Liver (tissue), 9 donors: ENCODE measurements around the gene FADS1. TPM values are rescaled to one million over a fixed set of nuclear protein-coding genes. Genes with fewer than 3 reads are reported as not detected.

Source experiments
- DNase-seq: peaks from one replicate; pipeline ENCODE4 v3.0.0-alpha.2; 2017; ENCODE audit warnings: low spot score
- H3K27ac ChIP-seq, 2 donors: one replicate each; pipeline ENCODE4 v1.7.0; 2013; ENCODE audit warnings: inconsistent platforms in 2 of 2, low read length in 2 of 2, control low read depth in 1 of 2, low read depth in 1 of 2, mild to moderate bottlenecking in 1 of 2
- H3K27me3 ChIP-seq, 4 donors: one replicate each; pipeline versions ENCODE4 v1.6.1 to v1.7.0; 2013; ENCODE audit warnings: low read length in 3 of 4, inconsistent platforms in 1 of 4, mild to moderate bottlenecking in 1 of 4, moderate library complexity in 1 of 4; ENCODE audit not compliant: control insufficient read depth in 4 of 4, insufficient read depth in 4 of 4
- H3K36me3 ChIP-seq, 4 donors: one replicate each; pipeline versions ENCODE4 v1.6.1 to v1.7.0; 2013; ENCODE audit warnings: low read length in 3 of 4, mild to moderate bottlenecking in 3 of 4, low read depth in 1 of 4, moderate library complexity in 1 of 4; ENCODE audit not compliant: control insufficient read depth in 4 of 4, insufficient read depth in 3 of 4
- H3K4me1 ChIP-seq, 4 donors: one replicate each; pipeline versions ENCODE4 v1.6.1 to v1.7.0; 2013; ENCODE audit warnings: low read length in 3 of 4, mild to moderate bottlenecking in 3 of 4, moderate library complexity in 1 of 4; ENCODE audit not compliant: control insufficient read depth in 4 of 4, insufficient read depth in 4 of 4
- H3K4me3 ChIP-seq, 3 donors: one replicate each; pipeline versions ENCODE4 v1.6.1 to v1.7.0; 2013; ENCODE audit warnings: low read length in 3 of 3, control low read depth in 1 of 3, low read depth in 1 of 3, mild to moderate bottlenecking in 1 of 3
- H3K9ac ChIP-seq, 2 donors: one replicate each; pipeline ENCODE4 v1.7.0; 2013; ENCODE audit warnings: low read length in 2 of 2, mild to moderate bottlenecking in 2 of 2, moderate library complexity in 2 of 2, control low read depth in 1 of 2, low read depth in 1 of 2
- H3K9me3 ChIP-seq, 4 donors: one replicate each; pipeline versions ENCODE4 v1.6.1 to v1.7.0; 2013; ENCODE audit warnings: low read length in 3 of 4; ENCODE audit not compliant: control insufficient read depth in 4 of 4
- ATF3 ChIP-seq: IDR thresholded peaks from 2 replicates; pipeline ENCODE4 v1.6.1; 2016; ENCODE audit warnings: antibody characterized with exemption
- CTCF ChIP-seq: fragments of 150-350 bp; IDR thresholded peaks from 2 replicates; pipeline ENCODE4 v1.5.1; 2017; ENCODE audit warnings: improper control_type of control experiment, low read depth, low read length; ENCODE audit not compliant: missing input control
- EGR1 ChIP-seq, 2 donors: IDR thresholded peaks; 2 replicates each; pipeline ENCODE4 v1.6.1; 2016 to 2018; ENCODE audit warnings: antibody characterized with exemption in 2 of 2, low read depth in 2 of 2
- FOXA1 ChIP-seq: IDR thresholded peaks from 2 replicates; pipeline ENCODE4 v1.6.1; 2016; ENCODE audit warnings: antibody characterized with exemption
- FOXA2 ChIP-seq: IDR thresholded peaks from 2 replicates; pipeline ENCODE4 v1.6.1; 2016; ENCODE audit warnings: antibody characterized with exemption
- GABPA ChIP-seq, 2 donors: IDR thresholded peaks in 1 of 2; conservative IDR thresholded peaks in 1 of 2; 2 replicates each; pipeline ENCODE4 v1.6.1; 2016; ENCODE audit warnings: antibody characterized with exemption in 2 of 2, mild to moderate bottlenecking in 1 of 2, moderate library complexity in 1 of 2
- HNF4A ChIP-seq, 2 donors: conservative IDR thresholded peaks; 2 replicates each; pipeline ENCODE4 v1.6.1; 2016; ENCODE audit warnings: antibody characterized with exemption in 2 of 2, mild to moderate bottlenecking in 2 of 2
- HNF4G ChIP-seq: IDR thresholded peaks from 2 replicates; pipeline ENCODE4 v1.6.1; 2016; ENCODE audit warnings: antibody characterized with exemption
- JUND ChIP-seq, 2 donors: IDR thresholded peaks; 2 replicates each; pipeline ENCODE4 v1.6.1; 2016; ENCODE audit warnings: antibody characterized with exemption in 2 of 2
- MAX ChIP-seq: IDR thresholded peaks from 2 replicates; pipeline ENCODE4 v1.6.1; 2016; ENCODE audit warnings: antibody characterized with exemption
- NR2F2 ChIP-seq: IDR thresholded peaks from 2 replicates; pipeline ENCODE4 v1.6.1; 2016; ENCODE audit warnings: antibody characterized with exemption
- RAD21 ChIP-seq, 2 donors: IDR thresholded peaks; 2 replicates each; pipeline ENCODE4 v1.6.1; 2016; ENCODE audit warnings: antibody characterized with exemption in 2 of 2, mild to moderate bottlenecking in 2 of 2
- REST ChIP-seq: IDR thresholded peaks from 2 replicates; pipeline ENCODE4 v1.6.1; 2016; ENCODE audit warnings: antibody characterized with exemption, mild to moderate bottlenecking
- RXRA ChIP-seq, 2 donors: IDR thresholded peaks; 2 replicates each; pipeline ENCODE4 v1.6.1; 2017 to 2018; ENCODE audit warnings: antibody characterized with exemption in 2 of 2, mild to moderate bottlenecking in 1 of 2
- SP1 ChIP-seq: IDR thresholded peaks from 2 replicates; pipeline ENCODE4 v1.6.1; 2018; ENCODE audit warnings: antibody characterized with exemption, mild to moderate bottlenecking
- TAF1 ChIP-seq: conservative IDR thresholded peaks from 2 replicates; pipeline ENCODE4 v1.6.1; 2016; ENCODE audit warnings: antibody characterized with exemption, mild to moderate bottlenecking
- YY1 ChIP-seq: IDR thresholded peaks from 2 replicates; pipeline ENCODE4 v1.6.1; 2016; ENCODE audit warnings: antibody characterized with exemption, mild to moderate bottlenecking
- WGBS: extraction: QIAGEN DNeasy Blood & Tissue Kit; methylation state at CpG from one replicate; pipeline ENCODE4 v1.1.7; 2013; 5-methylcytosine and 5-hydroxymethylcytosine counted together
- polyA plus RNA-seq, 2 donors: library from polyadenylated mRNA; stranded (reverse) in 1 of 2; unstranded in 1 of 2; fragments of 200-250 nt in 1 of 2; fragments of >200 nt in 1 of 2; fragmentation: Nextera tagmentation in 1 of 2; extraction: Ambion mirVana in 1 of 2; gene quantifications; one replicate each; pipeline versions ENCODE4 v1.2.1 to v1.2.3, GENCODE V29; 2013 to 2015
- total RNA-seq, 2 donors: library from RNA; depleted of rRNA; stranded (reverse); fragments of >200 nt; gene quantifications; one replicate each; pipeline ENCODE4 v1.2.3, GENCODE V29; 2014
- TF ChIP-seq, protein P1 (sequence below): IDR thresholded peaks from 2 replicates; pipeline ENCODE4 v1.6.1; 2016; ENCODE audit warnings: antibody characterized with exemption
- donor health status: healthy.
- donor health status: healthy.
- donor health status: healthy.
- donor health status: healthy.
- donor health status: healthy.

FADS1 gene
- total and polyA plus RNA-seq, 4 donors: 16.8 to 137 (median 58.7) TPM

DNA sequence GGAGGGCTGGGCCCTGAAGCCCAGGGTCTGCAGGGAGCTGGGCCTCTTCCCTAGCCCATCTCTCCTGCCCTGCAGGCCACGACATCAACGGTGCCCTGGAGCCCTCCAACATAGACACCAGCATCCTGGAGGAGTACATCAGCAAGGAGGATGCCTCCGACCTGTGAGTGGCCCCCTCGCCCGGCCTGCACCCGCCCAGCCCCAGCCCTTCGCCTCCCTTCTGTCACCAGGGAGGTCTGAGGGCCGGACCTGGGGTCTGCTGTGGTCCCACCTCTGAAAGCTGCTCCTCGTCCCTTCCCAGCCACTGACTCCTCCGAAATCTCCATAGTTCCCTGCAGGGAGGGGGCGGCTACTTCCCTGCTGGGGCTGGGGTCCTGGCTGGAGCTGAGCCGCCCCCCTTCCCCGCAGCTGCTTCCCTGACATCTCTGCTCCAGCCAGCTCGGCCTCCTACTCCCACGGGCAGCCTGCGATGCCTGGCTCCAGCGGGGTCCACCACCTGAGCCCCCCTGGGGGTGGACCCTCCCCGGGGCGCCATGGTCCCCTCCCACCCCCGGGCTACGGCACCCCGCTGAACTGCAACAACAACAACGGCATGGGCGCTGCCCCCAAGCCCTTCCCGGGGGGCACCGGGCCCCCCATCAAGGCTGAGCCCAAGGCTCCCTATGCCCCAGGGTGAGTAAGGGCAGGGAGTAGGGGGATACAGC lies 51.1 kb downstream of the FADS1 start:
- TF ChIP-seq SP1 (no peak), HNF4G (no peak), RAD21 (IDR thresholded peaks at IDR 0.05) (no peak), FOXA1 (no peak)
- no peak for DNase-seq
- Histone ChIP-seq H3K4me1 (peaks cover 18 to 48% (median 32%) of the 10 kb centered on the region in 4 donors), H3K9me3 (no peaks in the 10 kb centered on the region), H3K4me3 (no peak overlapping the region), H3K36me3 (no peaks in the 10 kb centered on the region), H3K27me3 (no peaks in the 10 kb centered on the region), H3K9ac (no peak overlapping the region), H3K27ac (peak overlapping the region; percentile 81 to 98)
- WGBS: 91% methylated on average over 26 of the region's 26 CpGs

GRCh38 chr11:61764606-61765260 lies 52.1 kb downstream of the FADS1 start:
- no peak for DNase-seq
- Histone ChIP-seq H3K27me3 (no peaks in the 10 kb centered on the region), H3K9me3 (no peaks in the 10 kb centered on the region), H3K36me3 (no peaks in the 10 kb centered on the region), H3K4me1 (peaks cover 18 to 48% (median 32%) of the 10 kb centered on the region in 4 donors), H3K4me3 (no peak overlapping the region), H3K27ac (peak overlapping the region; percentile 81 to 98), H3K9ac (peak overlapping the region in 1 of 2 donors; percentile 19)
- 64% methylated on average over 22 of the region's 22 CpGs for WGBS
- TF ChIP-seq TAF1 (no peak), RAD21 (IDR thresholded peaks at IDR 0.05) (no peak), YY1 (no peak), FOXA2 (no peak), NR2F2 (no peak), GABPA (IDR thresholded peaks at IDR 0.05 in 1 of 2, conservative IDR thresholded peaks at IDR 0.05 in 1 of 2) (no peak), CTCF (no peak), ATF3 (no peak), FOXA1 (no peak), HNF4A (conservative IDR thresholded peaks at IDR 0.05) (no peak), SP1 (no peak), HNF4G (no peak), EGR1 (IDR thresholded peaks at IDR 0.05; ENCODE audit: low read depth in 2 of 2) (no peak), RXRA (IDR thresholded peaks at IDR 0.05) (no peak), REST (no peak), JUND (IDR thresholded peaks at IDR 0.05) (no peak), MAX (no peak)
- TF ChIP-seq, protein P1, sequence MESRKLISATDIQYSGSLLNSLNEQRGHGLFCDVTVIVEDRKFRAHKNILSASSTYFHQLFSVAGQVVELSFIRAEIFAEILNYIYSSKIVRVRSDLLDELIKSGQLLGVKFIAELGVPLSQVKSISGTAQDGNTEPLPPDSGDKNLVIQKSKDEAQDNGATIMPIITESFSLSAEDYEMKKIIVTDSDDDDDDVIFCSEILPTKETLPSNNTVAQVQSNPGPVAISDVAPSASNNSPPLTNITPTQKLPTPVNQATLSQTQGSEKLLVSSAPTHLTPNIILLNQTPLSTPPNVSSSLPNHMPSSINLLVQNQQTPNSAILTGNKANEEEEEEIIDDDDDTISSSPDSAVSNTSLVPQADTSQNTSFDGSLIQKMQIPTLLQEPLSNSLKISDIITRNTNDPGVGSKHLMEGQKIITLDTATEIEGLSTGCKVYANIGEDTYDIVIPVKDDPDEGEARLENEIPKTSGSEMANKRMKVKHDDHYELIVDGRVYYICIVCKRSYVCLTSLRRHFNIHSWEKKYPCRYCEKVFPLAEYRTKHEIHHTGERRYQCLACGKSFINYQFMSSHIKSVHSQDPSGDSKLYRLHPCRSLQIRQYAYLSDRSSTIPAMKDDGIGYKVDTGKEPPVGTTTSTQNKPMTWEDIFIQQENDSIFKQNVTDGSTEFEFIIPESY: no peak
